Stimulated activated naive CD4-positive, alpha-beta T cell (primary cell): ENCODE data around the gene TPPP3.

ENCODE experiments used
- DNase-seq, 6 experiments: peaks; one replicate each; lab custom pipeline; 2025; lab: John Stamatoyannopoulos, UW

The TPPP3 gene

DNA sequence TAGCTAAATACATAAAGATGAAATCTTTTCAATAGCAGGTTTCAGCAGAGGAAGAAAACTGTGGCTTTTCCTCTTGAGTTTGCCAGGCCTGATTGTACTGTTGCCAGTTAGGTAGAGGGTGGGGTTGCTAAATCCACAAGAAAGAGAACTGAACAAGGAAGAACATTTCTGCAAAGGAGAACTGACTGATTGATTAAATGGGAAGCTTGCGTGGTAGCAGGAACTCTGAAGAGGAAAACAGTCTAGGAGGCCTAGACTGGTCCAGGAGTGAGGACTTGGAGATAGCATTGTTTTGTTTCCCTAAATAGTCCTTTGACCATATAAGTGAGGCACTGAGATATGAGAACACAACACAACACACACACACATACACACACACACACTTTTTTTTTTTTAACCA is 47.9 kb downstream of the TPPP3 start:
- no peak for DNase-seq

DNA sequence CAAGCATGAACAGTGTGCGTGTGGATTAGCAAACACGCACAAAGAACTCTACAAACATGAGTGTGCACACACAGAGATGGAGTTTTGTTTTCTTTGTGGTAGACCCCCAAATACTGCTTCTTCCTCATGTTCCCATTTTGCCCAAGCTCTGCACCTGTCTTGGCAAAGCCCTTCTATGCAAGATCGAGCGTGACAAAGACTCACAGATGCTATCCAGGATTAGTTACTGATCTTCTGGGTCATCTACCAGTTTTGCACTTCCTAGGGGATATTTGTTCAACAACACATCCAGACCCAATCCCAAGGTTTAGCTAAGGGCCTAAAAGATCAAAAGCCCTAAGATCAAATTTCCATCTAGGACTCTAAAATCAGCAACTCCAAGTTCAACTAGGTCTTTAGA is 50.7 kb downstream of the TPPP3 start:
- DNase-seq: no peak

DNA sequence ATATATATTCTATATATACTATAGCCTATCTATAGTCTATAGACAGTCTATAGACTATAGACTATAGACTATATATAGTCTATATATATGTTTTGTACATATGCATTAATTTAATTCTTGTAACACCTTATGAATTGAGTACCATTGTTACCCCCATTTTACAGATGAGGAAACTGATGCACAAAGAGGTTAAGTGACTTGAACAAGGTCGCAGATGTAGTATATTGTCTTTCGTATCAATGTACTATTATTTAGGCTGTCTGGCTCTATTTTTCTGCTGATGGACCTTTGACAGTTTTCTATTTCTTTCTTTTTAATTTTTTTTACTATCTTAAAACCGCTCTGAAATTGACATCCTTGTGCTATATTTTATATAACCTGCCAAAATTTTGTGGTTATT is 52.0 kb downstream of the TPPP3 start:
- no peak for DNase-seq
